C4-2B (cell line): ENCODE data around the gene BCL11B.

Experiments used
- H3K27ac ChIP-seq: fragments of 450-650 bp; 2 replicates; pipeline ENCODE4 v1.5.1; 2017
- ZFX ChIP-seq: fragments of 450-650 bp; IDR thresholded peaks from 2 replicates; pipeline ENCODE4 v1.6.1; 2017
- TF ChIP-seq, protein P1 (sequence below): fragments of 450-650 bp; conservative IDR thresholded peaks from 2 replicates; pipeline ENCODE4 v1.5.1; 2017; ENCODE audit warnings: mild to moderate bottlenecking

Gene BCL11B

DNA sequence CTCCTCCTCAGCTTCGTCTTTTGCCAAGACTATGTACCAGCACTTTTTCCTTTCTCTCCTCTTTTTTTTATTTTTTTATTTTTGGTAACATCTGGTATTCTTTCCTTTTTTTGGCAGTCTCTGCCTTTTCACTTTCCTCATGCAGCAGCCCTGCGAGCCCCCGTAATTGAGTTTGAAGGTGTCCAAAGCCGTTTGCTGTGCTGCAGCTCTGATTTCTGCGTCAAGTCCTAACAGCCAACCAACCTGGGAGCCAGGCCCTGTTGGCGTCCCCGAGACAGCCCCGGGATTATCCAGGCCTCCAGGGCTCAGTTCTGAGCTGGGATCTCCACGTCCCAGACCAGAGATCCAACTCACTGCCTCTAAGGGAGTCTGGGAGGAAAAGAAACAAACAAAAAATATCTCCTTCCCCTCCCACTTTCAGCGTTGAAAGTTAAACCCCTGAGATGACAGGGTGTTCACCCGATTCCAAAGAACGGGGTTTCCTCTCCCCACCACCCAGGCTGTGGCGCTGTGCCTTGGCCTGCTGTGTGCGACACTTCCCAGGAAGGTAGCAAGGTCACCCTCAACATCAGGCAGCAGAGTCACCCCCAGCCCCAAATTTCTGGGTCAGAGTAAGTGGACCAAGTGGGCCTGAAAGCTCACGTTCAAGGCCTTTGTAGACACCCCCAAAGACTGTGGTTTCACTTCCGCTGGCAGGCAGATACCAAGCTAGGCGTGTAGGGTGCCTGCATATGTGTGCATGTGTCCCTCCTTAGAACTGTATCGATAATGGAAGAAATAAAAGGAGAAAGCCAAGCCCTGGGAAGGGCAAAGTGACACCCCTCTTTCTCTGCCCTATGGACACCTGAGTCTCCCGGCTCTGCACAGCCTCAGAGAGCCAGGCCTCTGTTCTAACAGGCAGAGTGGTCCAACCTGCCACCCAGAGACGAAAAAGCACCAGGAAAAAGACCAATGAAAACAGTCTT is 11.1 kb downstream of the BCL11B start:
- no peak overlapping the region for H3K27ac ChIP-seq
- no peak for TF ChIP-seq ZFX
- TF ChIP-seq, protein P1, sequence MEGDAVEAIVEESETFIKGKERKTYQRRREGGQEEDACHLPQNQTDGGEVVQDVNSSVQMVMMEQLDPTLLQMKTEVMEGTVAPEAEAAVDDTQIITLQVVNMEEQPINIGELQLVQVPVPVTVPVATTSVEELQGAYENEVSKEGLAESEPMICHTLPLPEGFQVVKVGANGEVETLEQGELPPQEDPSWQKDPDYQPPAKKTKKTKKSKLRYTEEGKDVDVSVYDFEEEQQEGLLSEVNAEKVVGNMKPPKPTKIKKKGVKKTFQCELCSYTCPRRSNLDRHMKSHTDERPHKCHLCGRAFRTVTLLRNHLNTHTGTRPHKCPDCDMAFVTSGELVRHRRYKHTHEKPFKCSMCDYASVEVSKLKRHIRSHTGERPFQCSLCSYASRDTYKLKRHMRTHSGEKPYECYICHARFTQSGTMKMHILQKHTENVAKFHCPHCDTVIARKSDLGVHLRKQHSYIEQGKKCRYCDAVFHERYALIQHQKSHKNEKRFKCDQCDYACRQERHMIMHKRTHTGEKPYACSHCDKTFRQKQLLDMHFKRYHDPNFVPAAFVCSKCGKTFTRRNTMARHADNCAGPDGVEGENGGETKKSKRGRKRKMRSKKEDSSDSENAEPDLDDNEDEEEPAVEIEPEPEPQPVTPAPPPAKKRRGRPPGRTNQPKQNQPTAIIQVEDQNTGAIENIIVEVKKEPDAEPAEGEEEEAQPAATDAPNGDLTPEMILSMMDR, result no peak

- H3K27ac ChIP-seq, result no peak overlapping the region
- TF ChIP-seq ZFX, result no peak
- TF ChIP-seq, protein P1, result no peak
Observed at GRCh38 chr14:99260116-99260515, 11.9 kb downstream of the BCL11B start.

DNA sequence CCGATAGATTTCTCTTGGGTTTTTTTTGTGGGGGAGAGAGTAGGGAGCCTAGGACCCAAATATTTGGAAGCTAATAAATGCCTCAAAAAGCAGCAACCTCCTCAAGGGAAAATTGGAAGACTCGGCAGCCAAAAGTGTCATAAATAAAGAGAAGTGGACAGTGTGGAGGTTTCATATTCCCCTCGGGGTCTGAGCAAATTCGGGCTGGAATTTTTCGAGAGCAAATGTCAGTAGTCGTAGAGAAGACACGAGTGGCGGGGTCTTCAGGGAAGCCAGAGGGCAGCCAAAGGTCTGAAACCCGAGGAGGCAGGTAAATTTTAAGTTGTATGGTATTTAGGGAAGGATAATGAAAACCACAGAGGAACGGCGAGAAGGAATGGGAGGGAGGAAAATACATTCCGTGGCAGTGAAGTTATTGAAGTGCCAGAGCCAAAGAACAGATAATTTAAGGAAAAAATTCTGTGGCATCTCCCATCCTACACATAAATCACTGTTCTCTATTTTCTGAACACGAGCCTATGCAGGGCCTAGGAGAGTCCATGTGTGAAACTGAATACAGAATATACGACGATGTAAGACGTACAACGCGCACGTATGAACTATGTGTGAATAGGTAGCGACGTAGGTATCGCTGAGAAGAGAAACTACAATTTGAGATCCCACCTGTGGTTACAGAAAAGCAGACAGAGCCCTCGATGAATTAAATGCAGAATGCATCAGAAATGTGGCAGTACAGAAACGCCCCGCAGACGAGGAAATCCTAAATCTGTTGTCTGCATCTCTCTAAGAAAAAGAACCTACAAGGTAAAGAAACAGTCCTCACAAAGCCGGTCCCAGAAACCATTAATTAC is 12.9 kb downstream of the BCL11B start:
- TF ChIP-seq, protein P1, result no peak
- TF ChIP-seq ZFX, result no peak
- no peak overlapping the region for H3K27ac ChIP-seq

DNA sequence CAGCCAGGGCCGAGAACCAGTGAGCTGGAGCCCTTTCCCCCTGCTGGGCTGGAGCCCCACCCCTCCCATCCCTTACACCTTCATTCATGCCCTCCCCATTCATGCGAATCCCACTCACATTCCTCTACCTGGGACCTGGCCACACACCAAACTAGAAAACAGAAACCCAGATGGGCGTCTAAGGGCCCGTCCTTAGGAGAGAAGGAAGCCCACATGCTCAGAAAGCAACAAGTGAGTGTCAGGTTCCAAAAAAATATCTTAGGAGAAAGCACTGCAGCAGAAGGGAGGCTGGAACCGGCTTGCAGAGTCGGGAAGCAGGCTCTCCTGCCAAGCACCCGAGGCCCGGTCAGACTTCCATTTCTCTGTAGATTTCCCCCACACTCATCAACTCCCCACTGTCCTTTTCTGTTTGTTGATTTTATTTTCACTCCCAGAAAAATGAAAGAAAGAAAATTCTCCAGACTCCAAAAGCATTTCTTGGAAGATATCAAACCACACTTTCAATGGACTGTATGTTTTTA is 13.6 kb downstream of the BCL11B start:
- no peak overlapping the region for H3K27ac ChIP-seq

DNA sequence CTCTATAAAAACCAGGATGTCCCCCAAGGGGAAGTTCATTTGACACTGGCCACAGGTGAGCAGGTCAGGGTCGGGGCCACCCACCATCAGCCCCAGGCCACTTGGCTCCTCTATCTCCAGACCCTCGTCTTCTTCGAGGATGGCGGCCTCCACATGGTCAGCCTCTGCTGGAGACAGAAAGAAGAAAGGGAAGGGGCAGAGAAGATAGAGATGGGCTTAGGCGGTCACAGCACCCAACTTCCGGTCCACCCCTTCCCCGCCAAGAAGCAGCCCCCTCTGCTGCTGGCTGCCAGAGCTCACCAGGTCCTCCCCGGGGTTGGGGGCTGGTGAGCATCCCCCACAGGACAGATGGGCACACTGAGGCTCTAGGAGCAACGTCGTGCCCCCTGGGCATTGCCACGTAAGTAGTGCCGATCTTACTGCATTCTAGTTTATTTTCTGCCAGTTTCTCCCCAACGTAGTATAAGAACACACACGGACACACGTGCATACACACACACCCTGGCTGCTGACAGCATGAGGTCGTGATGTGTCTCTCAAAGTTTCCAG is 14.2 kb downstream of the BCL11B start:
- no peak overlapping the region for H3K27ac ChIP-seq
- TF ChIP-seq, protein P1, result no peak
- no peak for TF ChIP-seq ZFX

More for the DNA sequence above, 13.6 kb downstream of the BCL11B start:
- TF ChIP-seq ZFX, result no peak
- TF ChIP-seq, protein P1, result no peak

DNA sequence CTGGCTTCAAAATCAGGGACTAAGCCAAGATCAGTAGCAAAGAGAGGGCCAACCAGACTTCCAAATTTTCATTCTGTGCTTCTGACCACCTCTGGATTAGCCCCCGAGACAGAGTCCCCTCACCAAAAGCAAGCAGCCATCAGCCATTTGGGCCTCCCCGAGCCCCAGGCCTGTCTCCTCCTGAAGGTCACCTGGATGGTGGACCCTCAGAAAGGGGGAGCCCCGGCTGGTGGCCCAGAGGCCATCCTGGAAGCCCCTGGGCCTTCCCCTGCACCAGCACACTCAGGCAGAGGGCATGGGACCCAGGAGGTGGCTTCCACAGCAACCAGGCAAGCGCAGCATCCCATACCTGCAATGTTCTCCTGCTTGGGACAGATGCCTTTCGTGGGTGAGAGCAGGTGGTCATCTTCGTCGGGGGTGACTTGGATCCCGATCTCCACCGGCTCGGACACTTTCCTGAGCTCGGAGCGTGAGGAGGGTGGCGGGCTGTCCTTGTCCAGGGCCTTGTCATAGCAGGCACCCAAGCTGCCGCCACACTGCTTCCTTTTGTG is 14.8 kb downstream of the BCL11B start:
- H3K27ac ChIP-seq, result no peak overlapping the region
- TF ChIP-seq ZFX, result no peak
- TF ChIP-seq, protein P1, result no peak
